Right hindlimb (tissue), 1 donor: ENCODE results near the gene BMF.

Experiments
- DNase-seq: peaks from one replicate; pipeline ENCODE4 v3.0.0-alpha.2; 2018

The BMF gene

GRCh38 chr15:40064231-40064894 is 44.3 kb downstream of the BMF start:
- DNase-seq: no peak

GRCh38 chr15:40063563-40064011 is 45.1 kb downstream of the BMF start:
- DNase-seq: no peak

- no peak for DNase-seq
Observed at GRCh38 chr15:40062816-40063562, 45.7 kb downstream of the BMF start.

GRCh38 chr15:40061212-40061901 is 47.3 kb downstream of the BMF start:
- DNase-seq: no peak

DNA sequence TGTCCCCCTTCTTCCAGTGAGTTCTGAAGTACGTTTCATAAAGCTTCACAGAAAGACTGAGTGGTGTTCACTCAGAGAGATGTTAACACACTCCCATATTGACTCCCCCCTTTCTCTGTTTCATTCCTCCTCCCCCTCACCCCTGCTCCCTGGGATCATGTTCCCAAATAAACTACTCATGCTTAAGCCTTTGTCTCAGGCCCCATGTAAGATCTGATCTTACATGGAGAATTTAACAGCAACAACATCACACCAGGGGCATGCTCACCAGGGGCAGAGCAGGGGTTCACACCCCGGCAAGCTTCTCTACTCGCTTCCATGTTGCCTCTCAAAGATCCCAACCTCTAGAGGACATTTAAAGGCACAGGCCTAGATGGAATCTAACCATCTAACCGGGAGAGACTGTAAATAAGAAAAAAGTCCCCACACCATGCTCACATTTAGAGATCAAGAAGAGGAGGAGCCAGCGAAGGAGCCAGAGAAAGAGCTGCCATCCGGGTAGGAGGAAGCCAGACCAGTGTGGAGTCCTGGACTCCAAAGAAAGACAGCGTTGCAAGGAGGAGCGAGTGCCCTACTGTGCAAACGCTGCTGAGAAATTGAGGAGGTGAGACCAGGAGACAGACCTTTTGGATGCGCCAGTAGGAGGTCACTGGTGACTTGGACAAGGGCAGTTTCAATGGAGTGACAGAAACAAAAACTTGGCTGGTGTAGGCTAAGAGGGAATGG is 48.3 kb downstream of the BMF start:
- no peak for DNase-seq

DNA sequence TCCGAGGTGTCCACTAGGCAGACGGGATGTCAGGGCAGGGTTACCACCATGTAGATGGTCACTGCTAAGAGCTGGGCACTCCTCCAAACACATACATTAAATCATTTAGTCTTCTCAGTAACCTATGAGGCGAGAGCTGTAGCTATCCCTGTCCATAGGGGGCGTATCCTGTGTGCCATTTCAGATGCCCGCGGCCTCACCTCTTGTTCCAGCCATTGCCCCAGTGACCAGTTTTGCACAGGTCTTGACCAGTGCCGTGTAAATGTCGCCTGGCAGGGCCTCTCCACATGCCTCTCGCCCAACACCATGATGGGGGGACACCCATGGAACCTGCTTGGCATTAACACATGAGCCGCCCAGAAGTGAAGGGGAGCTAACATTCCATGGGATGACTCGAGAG is 48.9 kb downstream of the BMF start:
- DNase-seq: no peak

DNA sequence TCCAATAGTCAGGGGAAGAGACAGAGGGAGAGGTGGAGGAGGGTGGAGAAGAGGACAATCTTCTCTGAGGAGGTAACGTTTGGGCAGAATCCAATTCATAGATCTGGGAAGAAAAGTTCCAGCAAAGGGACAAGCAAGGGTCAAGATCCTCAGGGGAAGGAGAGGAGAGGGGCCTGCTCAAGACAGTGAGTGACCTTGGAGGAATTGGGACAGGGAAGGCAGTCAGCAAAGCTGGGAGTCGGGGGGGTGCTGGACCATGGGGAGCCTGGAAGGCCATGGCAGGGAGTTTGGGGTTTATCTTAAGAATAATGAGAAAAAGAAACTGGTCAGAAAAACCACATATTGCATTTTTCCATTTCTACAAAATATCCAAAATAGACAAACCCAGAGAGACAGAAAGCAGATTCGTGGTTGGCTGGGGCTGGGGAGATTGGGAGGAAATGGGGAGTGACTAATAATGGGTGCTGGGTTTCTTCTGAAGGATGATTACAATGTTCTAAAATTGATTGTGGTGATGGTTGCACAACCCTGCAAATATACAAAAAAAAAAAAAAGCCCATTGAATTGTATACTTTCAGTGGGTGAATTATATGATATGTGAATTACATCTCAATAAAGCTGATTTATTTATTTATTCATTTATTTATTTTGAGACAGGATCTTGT is 50.1 kb downstream of the BMF start:
- DNase-seq: no peak

DNA sequence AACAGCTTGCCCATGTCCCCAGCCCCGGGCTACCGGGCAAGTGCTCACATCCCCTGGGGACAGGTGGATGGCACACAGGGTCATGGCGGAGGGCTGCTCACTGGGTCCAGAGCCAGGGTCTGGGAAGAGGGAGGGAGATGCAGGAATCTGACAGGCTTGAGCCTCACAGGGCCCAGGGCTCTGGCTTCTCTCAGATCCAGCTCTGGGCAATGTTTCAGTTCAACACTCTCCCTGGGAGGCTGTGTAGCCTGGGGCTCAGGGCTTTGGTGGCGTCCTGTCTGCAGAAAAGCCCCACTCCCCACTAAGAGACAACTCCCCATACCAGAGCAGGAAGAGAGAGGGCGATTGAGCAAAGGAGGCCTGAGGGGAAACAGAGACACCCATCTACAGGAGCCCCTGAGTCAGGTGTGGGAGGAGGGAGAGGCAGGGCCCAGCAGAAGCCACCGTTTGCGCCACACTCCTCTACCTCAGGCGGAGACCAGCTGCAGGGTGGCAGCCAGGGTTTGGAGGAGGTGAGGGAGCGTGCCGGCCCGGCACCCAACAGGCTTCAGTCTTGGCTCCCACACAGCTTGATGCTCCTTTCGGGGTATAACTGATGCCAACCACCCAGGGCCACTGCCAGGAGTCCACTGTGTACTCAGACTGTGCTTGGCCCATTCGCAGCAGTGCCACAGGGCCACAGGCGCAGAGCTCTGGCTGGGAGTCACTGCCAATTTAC is 52.9 kb downstream of the BMF start:
- DNase-seq: no peak

- no peak for DNase-seq
Observed at GRCh38 chr15:40054855-40055575, 53.7 kb downstream of the BMF start.

GRCh38 chr15:40054605-40054854 is 54.1 kb downstream of the BMF start:
- DNase-seq: peak; percentile 81

GRCh38 chr15:40053831-40054604 is 54.7 kb downstream of the BMF start:
- no peak for DNase-seq

- DNase-seq: no peak
Observed at GRCh38 chr15:40053079-40053830, 55.4 kb downstream of the BMF start.

DNA sequence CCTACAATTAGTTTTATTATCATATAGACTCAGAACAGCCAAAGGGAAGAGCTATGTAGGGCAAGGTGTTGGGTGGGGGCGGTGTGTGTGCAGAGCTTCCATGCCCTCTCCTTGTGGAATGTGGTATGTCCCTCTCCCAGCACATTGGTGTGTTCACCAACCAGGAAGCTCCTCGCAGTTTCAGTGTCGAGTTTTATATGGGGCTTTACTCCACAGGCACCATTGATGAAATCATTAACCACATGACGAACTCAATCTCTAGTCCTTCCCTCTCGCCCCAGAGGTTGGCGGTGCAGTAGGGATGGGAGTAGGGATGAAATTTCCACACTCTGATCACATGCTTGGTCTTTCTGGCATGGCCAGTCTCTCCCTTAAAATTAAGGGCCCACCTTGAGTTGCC is 56.1 kb downstream of the BMF start:
- no peak for DNase-seq

DNA sequence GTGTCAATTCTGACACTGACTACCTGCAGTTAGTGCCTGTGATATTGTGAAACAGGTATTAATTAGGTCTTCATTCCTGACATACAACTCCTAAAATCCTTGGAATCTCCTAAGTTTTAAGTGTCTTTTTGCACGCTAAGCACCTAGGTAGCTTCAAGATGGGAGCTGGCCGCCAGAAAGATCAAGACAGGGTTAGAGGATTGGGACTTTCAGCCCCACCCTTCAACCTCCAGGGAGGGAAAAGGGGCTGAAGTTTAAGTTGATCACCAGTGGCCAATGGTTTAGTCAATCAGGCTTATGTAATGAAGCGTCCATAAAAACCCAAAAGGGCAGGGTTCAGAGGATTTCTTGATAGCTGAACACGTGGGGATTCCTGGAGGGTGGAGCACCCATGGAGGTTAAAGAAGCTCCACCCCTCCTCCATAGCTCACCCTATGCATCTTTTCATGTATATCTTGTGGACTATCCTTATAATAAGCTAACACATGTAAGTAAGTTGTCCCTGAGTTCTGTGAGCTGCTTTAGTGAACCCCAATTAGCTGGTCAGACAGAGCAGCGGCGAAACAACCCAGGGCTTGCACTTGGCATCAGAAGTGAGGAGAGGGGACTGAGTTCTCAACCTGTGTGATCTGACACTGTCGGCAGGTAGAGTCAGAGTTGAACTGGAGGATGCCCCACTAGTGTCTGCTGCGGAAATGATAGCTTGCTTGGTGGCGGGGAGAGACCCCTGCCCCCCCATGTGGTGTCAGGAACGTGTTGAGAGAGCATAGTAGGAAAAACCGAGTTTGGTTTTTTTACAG is 56.9 kb downstream of the BMF start:
- DNase-seq: no peak

DNA sequence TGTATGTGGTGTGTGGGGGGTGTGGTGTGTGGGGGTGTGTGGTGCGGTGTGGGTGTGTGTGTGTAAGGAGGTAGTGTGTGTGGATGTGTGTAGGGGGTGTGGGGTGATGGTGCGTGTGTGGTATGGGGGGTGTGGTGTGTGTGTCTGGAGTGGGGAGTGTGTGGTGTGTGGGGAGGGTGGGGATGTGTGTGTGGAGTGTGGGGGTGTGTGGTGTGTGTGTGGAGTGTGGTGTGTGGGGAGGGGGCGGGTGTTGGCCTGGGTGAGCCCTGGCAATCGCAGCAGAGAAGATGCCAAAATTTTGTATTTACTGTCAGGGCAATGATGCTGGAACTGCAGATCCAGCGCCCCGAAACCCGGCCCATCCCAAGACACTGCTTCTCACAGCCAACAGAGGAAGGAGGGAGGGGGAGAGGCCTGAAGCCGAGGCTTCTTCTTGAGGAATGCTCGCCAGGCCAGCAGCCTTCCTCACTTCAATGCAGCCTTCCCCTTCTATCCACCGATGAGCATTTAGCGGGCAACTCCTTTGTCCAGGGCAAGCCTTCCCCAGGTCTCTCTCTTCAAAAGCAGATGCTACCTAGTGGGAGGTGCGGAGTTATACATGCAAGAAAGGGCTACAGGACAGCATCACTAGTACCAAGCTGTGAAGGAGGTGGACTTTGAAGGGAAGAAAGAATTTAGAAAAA is 57.8 kb downstream of the BMF start:
- peak; percentile 60 for DNase-seq

- DNase-seq: no peak
Observed at GRCh38 chr15:40048926-40049475, 59.7 kb downstream of the BMF start.

DNA sequence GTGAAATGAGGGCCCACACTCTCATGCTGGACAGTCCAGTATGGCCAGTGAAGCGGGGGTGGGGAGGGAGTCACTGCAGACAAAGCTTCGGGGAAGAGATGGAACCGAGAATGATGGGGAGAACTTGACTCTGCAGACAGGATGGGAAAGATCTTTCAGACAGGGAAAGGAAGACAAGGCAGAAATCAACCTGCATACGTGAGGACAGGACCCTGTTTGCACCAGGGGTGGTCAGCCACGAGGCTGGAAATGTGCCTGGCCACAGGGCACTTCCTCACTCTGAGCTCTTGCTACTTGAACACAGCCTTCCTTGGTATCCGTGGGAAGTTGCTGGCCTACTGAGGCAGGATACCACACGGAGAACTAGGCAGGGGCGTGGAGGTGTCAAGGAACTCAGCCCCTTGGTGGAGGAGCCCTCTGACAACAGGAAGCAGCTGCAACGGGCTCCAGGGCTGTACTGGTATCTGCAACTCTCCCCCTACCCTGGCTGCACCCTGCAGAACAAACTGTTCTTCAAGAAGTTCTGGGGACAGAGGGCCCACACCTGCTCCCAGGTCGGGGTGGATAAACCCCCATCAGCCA is 60.4 kb downstream of the BMF start:
- no peak for DNase-seq
